ENCODE data around the gene SLC25A45. TPM values are rescaled to one million over a fixed set of nuclear protein-coding genes. Genes with fewer than 3 reads are reported as not detected.
"Not testable (repeated sequence)": the region's sequence is repeated elsewhere in the genome, so short reads cannot be mapped to it uniquely, and the experiment has no call there.

SLC25A45 gene
- total RNA-seq, 1 donor from 2014 or later: 2.2 TPM

DNA sequence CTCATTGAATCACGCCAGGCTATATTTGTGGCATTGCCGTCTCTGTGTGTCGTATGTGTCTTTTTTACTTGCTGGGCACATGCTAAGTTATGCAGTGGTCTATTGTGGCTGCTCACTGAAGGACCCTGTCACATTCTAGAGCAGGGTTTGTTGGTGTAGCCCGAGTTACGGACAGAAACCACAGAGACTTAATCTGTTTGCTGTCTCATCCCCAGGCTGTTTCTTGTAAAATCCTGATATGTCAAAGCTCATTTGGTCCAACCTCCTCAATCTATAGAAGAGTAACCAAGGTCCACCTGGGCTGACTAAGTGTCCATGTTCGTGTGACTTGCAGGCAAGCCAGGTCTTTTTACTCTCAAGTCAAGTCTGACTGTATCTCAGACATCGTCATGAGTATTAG is 43.8 kb downstream of the SLC25A45 start:
- H3K9me3 ChIP-seq: no peaks in the 10 kb centered on the region
- H3K4me3 ChIP-seq: no peak overlapping the region
- intact Hi-C loops (cut with DNase I): no loop called here
- TF ChIP-seq POLR2A (IDR thresholded peaks at IDR 0.05) (no peak), POLR2AphosphoS5 (IDR thresholded peaks at IDR 0.05; ENCODE audit: insufficient read depth in 1 of 2, low read depth in 1 of 2) (no peak)
- TF ChIP-seq, protein P1, sequence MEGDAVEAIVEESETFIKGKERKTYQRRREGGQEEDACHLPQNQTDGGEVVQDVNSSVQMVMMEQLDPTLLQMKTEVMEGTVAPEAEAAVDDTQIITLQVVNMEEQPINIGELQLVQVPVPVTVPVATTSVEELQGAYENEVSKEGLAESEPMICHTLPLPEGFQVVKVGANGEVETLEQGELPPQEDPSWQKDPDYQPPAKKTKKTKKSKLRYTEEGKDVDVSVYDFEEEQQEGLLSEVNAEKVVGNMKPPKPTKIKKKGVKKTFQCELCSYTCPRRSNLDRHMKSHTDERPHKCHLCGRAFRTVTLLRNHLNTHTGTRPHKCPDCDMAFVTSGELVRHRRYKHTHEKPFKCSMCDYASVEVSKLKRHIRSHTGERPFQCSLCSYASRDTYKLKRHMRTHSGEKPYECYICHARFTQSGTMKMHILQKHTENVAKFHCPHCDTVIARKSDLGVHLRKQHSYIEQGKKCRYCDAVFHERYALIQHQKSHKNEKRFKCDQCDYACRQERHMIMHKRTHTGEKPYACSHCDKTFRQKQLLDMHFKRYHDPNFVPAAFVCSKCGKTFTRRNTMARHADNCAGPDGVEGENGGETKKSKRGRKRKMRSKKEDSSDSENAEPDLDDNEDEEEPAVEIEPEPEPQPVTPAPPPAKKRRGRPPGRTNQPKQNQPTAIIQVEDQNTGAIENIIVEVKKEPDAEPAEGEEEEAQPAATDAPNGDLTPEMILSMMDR (IDR thresholded peaks at IDR 0.05): no peak
- H3K36me3 ChIP-seq: peaks cover 7 to 41% of the 10 kb centered on the region in 2 donors
- no peak for DNase-seq (ENCODE audit: extremely low spot score in 2 of 2)
- no peaks in the 10 kb centered on the region for H3K27me3 ChIP-seq
- H3K4me1 ChIP-seq: peaks cover 30% of the 10 kb centered on the region
- no peak overlapping the region for H3K27ac ChIP-seq

DNA sequence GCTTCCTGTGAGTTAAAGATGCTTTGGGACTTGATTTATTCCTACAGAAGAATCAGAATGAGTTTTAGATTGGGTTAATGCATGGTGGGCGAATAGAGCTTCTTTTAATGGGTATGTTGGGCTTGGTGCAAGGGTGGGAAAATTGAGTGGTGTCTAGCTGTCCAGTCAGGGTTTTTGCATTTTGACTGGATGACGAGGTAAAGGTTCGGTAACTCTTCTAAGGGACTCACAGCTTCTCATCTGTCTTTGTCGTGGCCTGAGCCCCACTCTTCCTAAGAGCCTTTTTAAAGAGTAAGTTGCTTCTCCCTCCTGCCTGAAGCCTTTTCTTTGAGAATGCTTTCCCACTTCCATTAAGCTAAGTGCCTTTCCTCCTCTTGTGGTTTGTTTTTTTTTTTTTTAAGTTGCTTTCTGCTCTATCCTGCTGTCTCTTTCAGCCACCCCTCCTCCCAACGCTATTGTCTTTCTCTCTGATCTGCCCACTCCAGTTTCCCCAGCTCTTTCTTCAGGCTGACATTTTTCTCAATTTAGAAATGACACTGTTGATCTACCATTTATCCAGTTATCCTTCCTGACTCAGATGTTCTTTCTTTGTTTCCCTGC is 47.6 kb downstream of the SLC25A45 start:
- peaks cover 31% of the 10 kb centered on the region for H3K4me1 ChIP-seq
- peak overlapping the region; percentile 79 for H3K27ac ChIP-seq
- intact Hi-C loops (cut with DNase I): loop anchor here (5.0 kb wide), 1 partner anchor 57 kb away; no protein-coding TSS in a partner anchor

DNA sequence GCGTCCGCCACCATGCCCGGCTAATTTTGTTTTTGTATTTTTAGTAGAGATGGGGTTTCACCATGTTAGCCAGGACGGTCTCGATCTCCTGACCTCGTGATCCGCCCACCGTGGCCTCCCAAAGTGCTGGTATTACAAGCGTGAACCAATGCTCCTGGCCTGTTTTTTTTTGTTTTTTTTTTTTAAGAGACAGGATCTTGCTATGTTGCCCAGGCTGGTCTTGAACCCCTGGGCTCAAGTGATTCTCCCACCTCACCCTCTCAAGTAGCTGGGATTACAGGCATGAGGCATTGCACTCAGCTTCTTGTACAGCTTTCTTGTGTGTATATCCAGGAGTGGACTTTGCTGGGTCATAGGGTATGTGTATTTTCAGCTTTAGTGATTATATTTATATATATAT is 49.9 kb downstream of the SLC25A45 start:
- H3K27ac ChIP-seq; H3K36me3 ChIP-seq; DNase-seq (ENCODE audit: extremely low spot score in 2 of 2); H3K4me3 ChIP-seq; H3K9me3 ChIP-seq; H3K27me3 ChIP-seq: not testable (repeated sequence)
- intact Hi-C loops (cut with DNase I): loop anchor here (5.0 kb wide), 1 partner anchor 55 kb away; no protein-coding TSS in a partner anchor
- H3K4me1 ChIP-seq: peaks cover 30% of the 10 kb centered on the region

More for the DNA sequence above, 47.6 kb downstream of the SLC25A45 start:
- DNase-seq (ENCODE audit: extremely low spot score in 2 of 2): no peak
- H3K36me3 ChIP-seq: peaks cover 0 to 4% of the 10 kb centered on the region in 2 donors
- H3K4me3 ChIP-seq: peak overlapping the region; percentile 65 to 83
- H3K27me3 ChIP-seq: no peaks in the 10 kb centered on the region
- H3K9me3 ChIP-seq: no peaks in the 10 kb centered on the region
- TF ChIP-seq, protein P1 (IDR thresholded peaks at IDR 0.05): no peak
- no peak for TF ChIP-seq POLR2A (IDR thresholded peaks at IDR 0.05)
- no peak for TF ChIP-seq POLR2AphosphoS5 (IDR thresholded peaks at IDR 0.05; ENCODE audit: insufficient read depth in 1 of 2, low read depth in 1 of 2)

DNA sequence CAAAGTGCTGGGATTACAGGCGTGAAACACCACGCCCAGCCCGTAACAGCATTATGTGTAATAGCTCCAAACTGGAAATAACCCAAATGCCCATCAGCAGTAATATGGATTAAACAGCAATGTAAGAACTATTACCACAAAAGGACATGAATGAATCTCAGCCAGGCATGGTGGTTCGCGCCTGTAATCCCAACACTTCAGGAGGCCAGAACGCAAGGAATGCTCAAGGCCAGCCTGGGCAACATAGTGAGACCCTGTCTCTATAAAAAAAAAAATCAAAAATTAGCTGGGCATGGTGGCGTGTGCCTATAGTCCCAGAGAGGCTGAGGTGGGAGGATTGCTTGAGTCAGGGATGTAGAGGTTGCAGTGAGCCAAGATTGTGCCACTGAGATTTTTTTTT is 51.9 kb downstream of the SLC25A45 start:
- TF ChIP-seq POLR2A (IDR thresholded peaks at IDR 0.05): no peak
- TF ChIP-seq, protein P1 (IDR thresholded peaks at IDR 0.05): no peak
- no peak for TF ChIP-seq POLR2AphosphoS5 (IDR thresholded peaks at IDR 0.05; ENCODE audit: insufficient read depth in 1 of 2, low read depth in 1 of 2)
- Histone ChIP-seq H3K9me3 (no peaks in the 10 kb centered on the region), H3K27me3 (no peaks in the 10 kb centered on the region), H3K27ac (no peak overlapping the region), H3K4me1 (peaks cover 21% of the 10 kb centered on the region), H3K36me3 (no peaks in the 10 kb centered on the region), H3K4me3 (no peak overlapping the region)
- intact Hi-C loops (cut with DNase I): loop anchor here (5.0 kb wide), 1 partner anchor 53 kb away; no protein-coding TSS in a partner anchor
- no peak for DNase-seq (ENCODE audit: extremely low spot score in 2 of 2)

DNA sequence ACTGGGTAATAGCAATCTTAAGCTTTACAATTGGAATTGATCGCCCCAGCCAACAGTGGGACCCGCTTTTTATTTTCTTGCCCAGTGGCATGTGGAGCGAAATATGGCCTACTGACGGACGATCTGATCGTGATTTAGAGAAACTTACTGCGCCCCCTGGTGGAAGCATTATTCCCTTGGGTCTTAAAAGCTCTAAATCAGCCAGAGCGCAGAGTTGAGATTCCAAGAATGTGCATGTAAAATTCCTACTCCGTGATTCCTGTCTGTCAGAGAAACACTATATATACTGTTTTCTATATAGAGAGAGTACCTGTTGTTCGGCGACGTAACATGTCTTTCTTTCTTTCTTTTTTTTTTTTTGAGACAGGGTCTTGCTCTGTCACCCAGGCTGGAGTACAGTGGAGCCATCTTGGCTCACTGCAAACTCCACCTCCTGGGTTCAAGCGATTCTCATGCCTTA is 52.5 kb downstream of the SLC25A45 start:
- TF ChIP-seq POLR2A (IDR thresholded peaks at IDR 0.05) (no peak), POLR2AphosphoS5 (IDR thresholded peaks at IDR 0.05; ENCODE audit: insufficient read depth in 1 of 2, low read depth in 1 of 2) (peak in 1 of 2 donors; percentile 79)
- TF ChIP-seq, protein P1 (IDR thresholded peaks at IDR 0.05): peak; percentile 47 to 81 (median 73)
- Histone ChIP-seq H3K27me3 (no peaks in the 10 kb centered on the region), H3K9me3 (no peaks in the 10 kb centered on the region), H3K36me3 (no peaks in the 10 kb centered on the region), H3K4me3 (no peak overlapping the region), H3K27ac (no peak overlapping the region), H3K4me1 (peaks cover 15% of the 10 kb centered on the region)
- intact Hi-C loops (cut with DNase I): loop anchor here (5.0 to 10.0 kb wide), 2 partner anchors 53 to 205 kb away; partner anchors contain the start of genes FAU and MRPL49
- no peak for DNase-seq (ENCODE audit: extremely low spot score in 2 of 2)

Data from vagina (tissue), 2 donors.